ENCODE results near the gene TPPP3.

DNA sequence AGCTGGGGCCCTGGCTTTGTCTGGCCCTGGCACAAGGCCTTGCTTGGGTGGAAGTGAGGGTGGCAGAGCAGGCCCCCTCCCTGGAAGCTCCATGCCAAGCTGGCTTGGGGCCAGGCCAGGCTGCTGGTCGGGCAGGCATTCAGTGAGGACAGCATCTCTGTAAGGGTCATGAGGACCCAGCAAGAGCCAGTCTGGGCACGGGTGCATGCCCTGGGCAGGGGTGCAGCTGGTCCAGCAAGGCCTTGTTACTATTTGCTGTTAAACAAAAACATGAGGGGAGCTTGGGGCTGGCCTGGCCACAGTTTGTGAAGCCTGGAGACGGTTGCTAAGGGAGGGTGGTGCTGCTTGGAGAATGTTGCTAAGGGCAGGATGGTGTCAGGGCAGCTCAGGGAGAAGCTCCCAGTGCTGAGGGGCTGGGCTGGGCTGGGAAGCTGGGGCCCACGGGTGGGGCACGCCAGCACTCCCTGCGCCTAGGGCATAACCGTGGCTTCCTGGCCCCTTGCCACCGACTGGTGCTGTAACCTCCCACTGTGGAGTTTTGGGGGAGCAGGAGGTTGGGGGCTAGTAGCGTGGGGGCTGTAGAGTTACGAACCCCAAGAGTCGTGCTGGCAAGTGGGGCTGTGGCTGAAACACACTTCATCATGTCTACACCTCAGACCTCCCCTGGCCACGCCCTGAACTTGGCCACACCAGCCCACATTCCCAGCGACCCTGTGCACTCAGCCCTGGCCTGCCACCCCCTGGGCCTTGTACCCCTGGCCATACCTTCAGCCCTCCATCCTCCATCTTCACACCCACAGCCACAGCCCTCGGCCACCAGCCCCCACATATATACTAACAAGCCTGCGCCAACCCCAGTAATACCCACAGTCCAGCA lies 1.6 kb downstream of the TPPP3 start:
- TF ChIP-seq, protein P1, sequence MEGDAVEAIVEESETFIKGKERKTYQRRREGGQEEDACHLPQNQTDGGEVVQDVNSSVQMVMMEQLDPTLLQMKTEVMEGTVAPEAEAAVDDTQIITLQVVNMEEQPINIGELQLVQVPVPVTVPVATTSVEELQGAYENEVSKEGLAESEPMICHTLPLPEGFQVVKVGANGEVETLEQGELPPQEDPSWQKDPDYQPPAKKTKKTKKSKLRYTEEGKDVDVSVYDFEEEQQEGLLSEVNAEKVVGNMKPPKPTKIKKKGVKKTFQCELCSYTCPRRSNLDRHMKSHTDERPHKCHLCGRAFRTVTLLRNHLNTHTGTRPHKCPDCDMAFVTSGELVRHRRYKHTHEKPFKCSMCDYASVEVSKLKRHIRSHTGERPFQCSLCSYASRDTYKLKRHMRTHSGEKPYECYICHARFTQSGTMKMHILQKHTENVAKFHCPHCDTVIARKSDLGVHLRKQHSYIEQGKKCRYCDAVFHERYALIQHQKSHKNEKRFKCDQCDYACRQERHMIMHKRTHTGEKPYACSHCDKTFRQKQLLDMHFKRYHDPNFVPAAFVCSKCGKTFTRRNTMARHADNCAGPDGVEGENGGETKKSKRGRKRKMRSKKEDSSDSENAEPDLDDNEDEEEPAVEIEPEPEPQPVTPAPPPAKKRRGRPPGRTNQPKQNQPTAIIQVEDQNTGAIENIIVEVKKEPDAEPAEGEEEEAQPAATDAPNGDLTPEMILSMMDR (conservative IDR thresholded peaks at IDR 0.05 in 1 of 2, IDR thresholded peaks at IDR 0.05 in 1 of 2; ENCODE audit: extremely low read depth in 1 of 2, insufficient read depth in 1 of 2, low read depth in 1 of 2, low read length in 2 of 2) = no peak
- TF ChIP-seq EZH2 (IDR thresholded peaks at IDR 0.05; ENCODE audit: borderline replicate concordance, low read length) = no peak
